ENCODE data around the gene YJEFN3.

DNA sequence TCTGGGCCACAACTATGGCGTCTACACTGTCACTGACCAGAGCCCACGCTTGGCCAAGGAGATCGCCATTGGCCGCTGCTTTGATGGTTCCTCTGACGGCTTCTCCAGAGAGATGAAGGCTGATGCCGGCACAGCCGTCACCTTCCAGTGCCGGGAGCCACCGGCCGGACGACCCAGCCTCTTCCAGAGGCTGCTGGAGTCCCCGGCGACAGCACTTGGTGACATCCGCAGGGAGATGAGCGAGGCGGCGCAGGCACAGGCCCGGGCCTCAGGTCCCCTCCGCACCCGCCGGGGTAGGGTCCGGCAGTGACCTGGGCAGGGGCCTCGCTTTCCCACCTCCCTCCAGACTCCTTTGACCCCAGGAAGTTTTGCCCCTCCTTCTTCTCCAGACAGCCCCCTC, 17.0 kb downstream of the YJEFN3 start:
- TF ChIP-seq, protein P1, sequence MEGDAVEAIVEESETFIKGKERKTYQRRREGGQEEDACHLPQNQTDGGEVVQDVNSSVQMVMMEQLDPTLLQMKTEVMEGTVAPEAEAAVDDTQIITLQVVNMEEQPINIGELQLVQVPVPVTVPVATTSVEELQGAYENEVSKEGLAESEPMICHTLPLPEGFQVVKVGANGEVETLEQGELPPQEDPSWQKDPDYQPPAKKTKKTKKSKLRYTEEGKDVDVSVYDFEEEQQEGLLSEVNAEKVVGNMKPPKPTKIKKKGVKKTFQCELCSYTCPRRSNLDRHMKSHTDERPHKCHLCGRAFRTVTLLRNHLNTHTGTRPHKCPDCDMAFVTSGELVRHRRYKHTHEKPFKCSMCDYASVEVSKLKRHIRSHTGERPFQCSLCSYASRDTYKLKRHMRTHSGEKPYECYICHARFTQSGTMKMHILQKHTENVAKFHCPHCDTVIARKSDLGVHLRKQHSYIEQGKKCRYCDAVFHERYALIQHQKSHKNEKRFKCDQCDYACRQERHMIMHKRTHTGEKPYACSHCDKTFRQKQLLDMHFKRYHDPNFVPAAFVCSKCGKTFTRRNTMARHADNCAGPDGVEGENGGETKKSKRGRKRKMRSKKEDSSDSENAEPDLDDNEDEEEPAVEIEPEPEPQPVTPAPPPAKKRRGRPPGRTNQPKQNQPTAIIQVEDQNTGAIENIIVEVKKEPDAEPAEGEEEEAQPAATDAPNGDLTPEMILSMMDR (IDR thresholded peaks at IDR 0.05) = no peak
- TF ChIP-seq, protein P2, sequence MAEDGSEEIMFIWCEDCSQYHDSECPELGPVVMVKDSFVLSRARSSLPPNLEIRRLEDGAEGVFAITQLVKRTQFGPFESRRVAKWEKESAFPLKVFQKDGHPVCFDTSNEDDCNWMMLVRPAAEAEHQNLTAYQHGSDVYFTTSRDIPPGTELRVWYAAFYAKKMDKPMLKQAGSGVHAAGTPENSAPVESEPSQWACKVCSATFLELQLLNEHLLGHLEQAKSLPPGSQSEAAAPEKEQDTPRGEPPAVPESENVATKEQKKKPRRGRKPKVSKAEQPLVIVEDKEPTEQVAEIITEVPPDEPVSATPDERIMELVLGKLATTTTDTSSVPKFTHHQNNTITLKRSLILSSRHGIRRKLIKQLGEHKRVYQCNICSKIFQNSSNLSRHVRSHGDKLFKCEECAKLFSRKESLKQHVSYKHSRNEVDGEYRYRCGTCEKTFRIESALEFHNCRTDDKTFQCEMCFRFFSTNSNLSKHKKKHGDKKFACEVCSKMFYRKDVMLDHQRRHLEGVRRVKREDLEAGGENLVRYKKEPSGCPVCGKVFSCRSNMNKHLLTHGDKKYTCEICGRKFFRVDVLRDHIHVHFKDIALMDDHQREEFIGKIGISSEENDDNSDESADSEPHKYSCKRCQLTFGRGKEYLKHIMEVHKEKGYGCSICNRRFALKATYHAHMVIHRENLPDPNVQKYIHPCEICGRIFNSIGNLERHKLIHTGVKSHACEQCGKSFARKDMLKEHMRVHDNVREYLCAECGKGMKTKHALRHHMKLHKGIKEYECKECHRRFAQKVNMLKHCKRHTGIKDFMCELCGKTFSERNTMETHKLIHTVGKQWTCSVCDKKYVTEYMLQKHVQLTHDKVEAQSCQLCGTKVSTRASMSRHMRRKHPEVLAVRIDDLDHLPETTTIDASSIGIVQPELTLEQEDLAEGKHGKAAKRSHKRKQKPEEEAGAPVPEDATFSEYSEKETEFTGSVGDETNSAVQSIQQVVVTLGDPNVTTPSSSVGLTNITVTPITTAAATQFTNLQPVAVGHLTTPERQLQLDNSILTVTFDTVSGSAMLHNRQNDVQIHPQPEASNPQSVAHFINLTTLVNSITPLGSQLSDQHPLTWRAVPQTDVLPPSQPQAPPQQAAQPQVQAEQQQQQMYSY (CRISPR knock-in tag; IDR thresholded peaks at IDR 0.05) = no peak
- TF ChIP-seq, protein P3, sequence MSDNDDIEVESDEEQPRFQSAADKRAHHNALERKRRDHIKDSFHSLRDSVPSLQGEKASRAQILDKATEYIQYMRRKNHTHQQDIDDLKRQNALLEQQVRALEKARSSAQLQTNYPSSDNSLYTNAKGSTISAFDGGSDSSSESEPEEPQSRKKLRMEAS (CRISPR knock-in tag; IDR thresholded peaks at IDR 0.05) = no peak
- TF ChIP-seq MXD4 (CRISPR knock-in tag; IDR thresholded peaks at IDR 0.05; ENCODE audit: borderline replicate concordance) (no peak), SP1 (CRISPR knock-in tag; conservative IDR thresholded peaks at IDR 0.05) (no peak), ZNF317 (CRISPR knock-in tag; IDR thresholded peaks at IDR 0.05; ENCODE audit: borderline replicate concordance, low read depth) (no peak), MYBL2 (CRISPR knock-in tag; IDR thresholded peaks at IDR 0.05) (no peak)
- TF ChIP-seq, protein P4, sequence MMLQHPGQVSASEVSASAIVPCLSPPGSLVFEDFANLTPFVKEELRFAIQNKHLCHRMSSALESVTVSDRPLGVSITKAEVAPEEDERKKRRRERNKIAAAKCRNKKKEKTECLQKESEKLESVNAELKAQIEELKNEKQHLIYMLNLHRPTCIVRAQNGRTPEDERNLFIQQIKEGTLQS (CRISPR knock-in tag; conservative IDR thresholded peaks at IDR 0.05) = no peak
- TF ChIP-seq, protein P5, sequence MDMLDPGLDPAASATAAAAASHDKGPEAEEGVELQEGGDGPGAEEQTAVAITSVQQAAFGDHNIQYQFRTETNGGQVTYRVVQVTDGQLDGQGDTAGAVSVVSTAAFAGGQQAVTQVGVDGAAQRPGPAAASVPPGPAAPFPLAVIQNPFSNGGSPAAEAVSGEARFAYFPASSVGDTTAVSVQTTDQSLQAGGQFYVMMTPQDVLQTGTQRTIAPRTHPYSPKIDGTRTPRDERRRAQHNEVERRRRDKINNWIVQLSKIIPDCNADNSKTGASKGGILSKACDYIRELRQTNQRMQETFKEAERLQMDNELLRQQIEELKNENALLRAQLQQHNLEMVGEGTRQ (CRISPR knock-in tag; IDR thresholded peaks at IDR 0.05) = no peak
- TF ChIP-seq, protein P6, sequence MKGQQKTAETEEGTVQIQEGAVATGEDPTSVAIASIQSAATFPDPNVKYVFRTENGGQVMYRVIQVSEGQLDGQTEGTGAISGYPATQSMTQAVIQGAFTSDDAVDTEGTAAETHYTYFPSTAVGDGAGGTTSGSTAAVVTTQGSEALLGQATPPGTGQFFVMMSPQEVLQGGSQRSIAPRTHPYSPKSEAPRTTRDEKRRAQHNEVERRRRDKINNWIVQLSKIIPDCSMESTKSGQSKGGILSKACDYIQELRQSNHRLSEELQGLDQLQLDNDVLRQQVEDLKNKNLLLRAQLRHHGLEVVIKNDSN (CRISPR knock-in tag; IDR thresholded peaks at IDR 0.05) = no peak
- TF ChIP-seq, protein P7, sequence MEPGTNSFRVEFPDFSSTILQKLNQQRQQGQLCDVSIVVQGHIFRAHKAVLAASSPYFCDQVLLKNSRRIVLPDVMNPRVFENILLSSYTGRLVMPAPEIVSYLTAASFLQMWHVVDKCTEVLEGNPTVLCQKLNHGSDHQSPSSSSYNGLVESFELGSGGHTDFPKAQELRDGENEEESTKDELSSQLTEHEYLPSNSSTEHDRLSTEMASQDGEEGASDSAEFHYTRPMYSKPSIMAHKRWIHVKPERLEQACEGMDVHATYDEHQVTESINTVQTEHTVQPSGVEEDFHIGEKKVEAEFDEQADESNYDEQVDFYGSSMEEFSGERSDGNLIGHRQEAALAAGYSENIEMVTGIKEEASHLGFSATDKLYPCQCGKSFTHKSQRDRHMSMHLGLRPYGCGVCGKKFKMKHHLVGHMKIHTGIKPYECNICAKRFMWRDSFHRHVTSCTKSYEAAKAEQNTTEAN (CRISPR knock-in tag; IDR thresholded peaks at IDR 0.05) = no peak
- TF ChIP-seq, protein P8, sequence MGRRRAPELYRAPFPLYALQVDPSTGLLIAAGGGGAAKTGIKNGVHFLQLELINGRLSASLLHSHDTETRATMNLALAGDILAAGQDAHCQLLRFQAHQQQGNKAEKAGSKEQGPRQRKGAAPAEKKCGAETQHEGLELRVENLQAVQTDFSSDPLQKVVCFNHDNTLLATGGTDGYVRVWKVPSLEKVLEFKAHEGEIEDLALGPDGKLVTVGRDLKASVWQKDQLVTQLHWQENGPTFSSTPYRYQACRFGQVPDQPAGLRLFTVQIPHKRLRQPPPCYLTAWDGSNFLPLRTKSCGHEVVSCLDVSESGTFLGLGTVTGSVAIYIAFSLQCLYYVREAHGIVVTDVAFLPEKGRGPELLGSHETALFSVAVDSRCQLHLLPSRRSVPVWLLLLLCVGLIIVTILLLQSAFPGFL (CRISPR knock-in tag; IDR thresholded peaks at IDR 0.05; ENCODE audit: borderline replicate concordance) = no peak
